Measurements from ENCODE around the gene ECPAS. TPM values are rescaled to one million over a fixed set of nuclear protein-coding genes. Genes with fewer than 3 reads are reported as not detected.

ECPAS gene
- polyA plus RNA-seq, 1 donor (not counting 4 experiments of a cell fraction or from before 2014, with no cell fraction given): 53.5 TPM

- peak; percentile 17 for DNase-seq (ENCODE audit: low read depth, low spot score)
- peak overlapping the region; percentile 93 for H3K4me2 ChIP-seq (ENCODE audit: control insufficient read depth, extremely low read depth, insufficient read depth, low read depth, low read length)
- H4K20me1 ChIP-seq (ENCODE audit: control insufficient read depth, extremely low read depth, insufficient read depth, low read length): no peaks in the 10 kb centered on the region
- H3K27ac ChIP-seq (ENCODE audit: control insufficient read depth, insufficient read depth, low read length): peak overlapping the region; percentile 69
- no peaks in the 10 kb centered on the region for H3K9me3 ChIP-seq (ENCODE audit: control insufficient read depth, low read depth, low read length)
- H2AFZ ChIP-seq (ENCODE audit: control insufficient read depth, low read length): peak overlapping the region; percentile 73
- peaks cover 0 to 9% of the 10 kb centered on the region in 2 experiments for H3K36me3 ChIP-seq (ENCODE audit: control insufficient read depth in 2 of 2, extremely low read depth in 1 of 2, insufficient read depth in 2 of 2, low read length in 2 of 2)
- dilution Hi-C loops (cut with MboI; ENCODE audit: extremely low pct_ligation_motif_present, low sequenced_read_pairs): no loop called here
- H3K4me3 ChIP-seq (ENCODE audit: control insufficient read depth in 2 of 3, extremely low read depth in 1 of 3, insufficient read depth in 2 of 3, low read depth in 1 of 3, low read length in 3 of 3): peak overlapping the region in 2 of 3 experiments; percentile 65 to 73
- no peaks in the 10 kb centered on the region for H3K27me3 ChIP-seq (ENCODE audit: control insufficient read depth, extremely low read depth, insufficient read depth, low read length)
- H3K79me2 ChIP-seq (ENCODE audit: control insufficient read depth, insufficient read depth, low read length): no peaks in the 10 kb centered on the region
- peak; percentile 72 for FAIRE-seq
- peak overlapping the region; percentile 73 for H3K9ac ChIP-seq (ENCODE audit: control insufficient read depth, extremely low read depth, insufficient read depth, low read length)
- TF ChIP-seq EZH2 (IDR thresholded peaks at IDR 0.05; ENCODE audit: low read length) (no peak), CTCF (optimal IDR thresholded peaks at IDR 0.05 in 1 of 3, IDR thresholded peaks at IDR 0.05 in 1 of 3, conservative IDR thresholded peaks at IDR 0.05 in 1 of 3; ENCODE audit: extremely low read depth in 1 of 3, insufficient read depth in 2 of 3, low read length in 3 of 3) (no peak)
- H3K4me1 ChIP-seq (ENCODE audit: control insufficient read depth, extremely low read depth, insufficient read depth, low read length): peaks cover 12% of the 10 kb centered on the region
- no peaks in the 10 kb centered on the region for H3K9me1 ChIP-seq (ENCODE audit: control insufficient read depth, extremely low read depth, insufficient read depth, low read length)
These were observed 127.5 kb downstream of the ECPAS start for GRCh38 chr9:111356481-111357244.

DNA sequence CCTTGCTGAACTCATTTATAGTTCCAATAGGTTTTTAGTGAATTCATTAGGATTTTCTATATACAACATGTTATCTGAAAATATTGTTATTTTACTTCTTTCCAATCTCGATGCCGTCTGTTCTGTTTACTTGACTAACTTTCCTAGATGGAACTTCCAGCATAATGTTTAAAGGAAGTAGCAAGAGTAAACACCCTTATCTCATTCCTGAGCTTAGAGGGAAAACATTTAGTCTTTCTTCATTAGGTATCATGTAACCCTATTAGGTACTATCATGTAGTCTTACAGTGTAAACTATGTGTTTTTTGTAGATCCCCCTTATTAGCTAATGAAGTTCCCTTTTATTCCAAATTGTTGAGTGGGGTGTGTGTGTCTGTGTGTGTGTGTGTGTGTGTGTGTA lies 131.6 kb downstream of the ECPAS start:
- DNase-seq (ENCODE audit: low read depth, low spot score): no peak
- no peak overlapping the region for H3K27ac ChIP-seq (ENCODE audit: control insufficient read depth, insufficient read depth, low read length)
- H3K9me3 ChIP-seq (ENCODE audit: control insufficient read depth, low read depth, low read length): no peaks in the 10 kb centered on the region
- no peak overlapping the region for H3K4me3 ChIP-seq (ENCODE audit: control insufficient read depth in 2 of 3, extremely low read depth in 1 of 3, insufficient read depth in 2 of 3, low read depth in 1 of 3, low read length in 3 of 3)
- H4K20me1 ChIP-seq (ENCODE audit: control insufficient read depth, extremely low read depth, insufficient read depth, low read length): no peaks in the 10 kb centered on the region
- no peak for TF ChIP-seq EZH2 (IDR thresholded peaks at IDR 0.05; ENCODE audit: low read length)
- no peak for TF ChIP-seq CTCF (optimal IDR thresholded peaks at IDR 0.05 in 1 of 3, IDR thresholded peaks at IDR 0.05 in 1 of 3, conservative IDR thresholded peaks at IDR 0.05 in 1 of 3; ENCODE audit: extremely low read depth in 1 of 3, insufficient read depth in 2 of 3, low read length in 3 of 3)
- no peak overlapping the region for H3K9ac ChIP-seq (ENCODE audit: control insufficient read depth, extremely low read depth, insufficient read depth, low read length)
- no peaks in the 10 kb centered on the region for H3K27me3 ChIP-seq (ENCODE audit: control insufficient read depth, extremely low read depth, insufficient read depth, low read length)
- no peaks in the 10 kb centered on the region for H3K79me2 ChIP-seq (ENCODE audit: control insufficient read depth, insufficient read depth, low read length)
- no peaks in the 10 kb centered on the region for H3K36me3 ChIP-seq (ENCODE audit: control insufficient read depth in 2 of 2, extremely low read depth in 1 of 2, insufficient read depth in 2 of 2, low read length in 2 of 2)
- H2AFZ ChIP-seq (ENCODE audit: control insufficient read depth, low read length): no peak overlapping the region
- no peak for FAIRE-seq
- H3K4me2 ChIP-seq (ENCODE audit: control insufficient read depth, extremely low read depth, insufficient read depth, low read depth, low read length): no peak overlapping the region
- no peaks in the 10 kb centered on the region for H3K9me1 ChIP-seq (ENCODE audit: control insufficient read depth, extremely low read depth, insufficient read depth, low read length)
- dilution Hi-C loops (cut with MboI; ENCODE audit: extremely low pct_ligation_motif_present, low sequenced_read_pairs): no loop called here
- peaks cover 12% of the 10 kb centered on the region for H3K4me1 ChIP-seq (ENCODE audit: control insufficient read depth, extremely low read depth, insufficient read depth, low read length)
